ENCODE results near the gene STRADA. TPM values are rescaled to one million over a fixed set of nuclear protein-coding genes. Genes with fewer than 3 reads are reported as not detected.

STRADA gene
- total and polyA plus RNA-seq, 2 of the 8 experiments (the other 6 are each of a cell fraction or from before 2014, with no cell fraction given): 35.6 to 43.3 TPM

DNA sequence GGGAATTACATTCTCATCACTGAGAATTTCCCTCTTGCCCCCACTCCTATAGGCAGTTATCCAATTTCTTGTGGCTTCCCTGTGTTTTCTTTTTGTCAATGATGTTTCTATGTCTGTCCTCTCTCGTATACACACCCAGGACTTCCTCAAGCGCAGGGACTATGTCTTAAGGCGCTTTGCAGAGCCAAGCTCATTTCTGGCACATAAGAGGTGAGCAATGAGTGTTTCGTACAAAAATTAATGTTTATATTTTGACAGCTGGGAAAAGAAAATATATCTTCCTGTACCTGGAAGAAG lies 33.3 kb upstream of the STRADA start:
- Histone ChIP-seq H4K91ac (replicated peaks; ENCODE audit: insufficient read length, low read length) (peak overlapping the region; percentile 15), H3K14ac (ENCODE audit: insufficient read length) (no peak overlapping the region), H2BK20ac (ENCODE audit: low read length) (no peak overlapping the region), H4K20me1 (replicated peaks in 1 of 2; ENCODE audit: control insufficient read depth in 1 of 2, insufficient read depth in 2 of 2, low read length in 2 of 2) (peaks cover 8 to 11% of the 10 kb centered on the region in 2 experiments), H3K36me3 (ENCODE audit: control insufficient read depth in 2 of 4, insufficient read depth in 4 of 4, low read length in 3 of 4) (peaks cover 3 to 21% (median 8%) of the 10 kb centered on the region in 4 experiments; a peak in 6 of 8 replicates), H3K4me2 (ENCODE audit: insufficient read depth in 1 of 2, low read depth in 2 of 2, low read length in 2 of 2) (peak overlapping the region; percentile 89 to 98), H3K27ac (ENCODE audit: low read depth, low read length) (peak overlapping the region; percentile 81), H3K9me3 (ENCODE audit: insufficient read depth in 2 of 2, low read depth in 1 of 2, low read length in 1 of 2) (no peaks in the 10 kb centered on the region), H3K4me1 (replicated peaks in 1 of 4; ENCODE audit: control insufficient read depth in 3 of 4, insufficient read depth in 4 of 4, low read length in 3 of 4) (no peaks in the 10 kb centered on the region; a peak in 2 of 7 replicates), H3K9ac (replicated peaks in 1 of 4; ENCODE audit: extremely low read depth in 1 of 4, low read depth in 3 of 4, low read length in 3 of 4) (peak overlapping the region; percentile 74 to 99 (median 98)), H2AFZ (ENCODE audit: low read length) (no peak overlapping the region), H2BK5ac (ENCODE audit: low read depth, low read length) (peak overlapping the region; percentile 88; the same call in 1 of the 2 replicates), H3K27me3 (replicated peaks in 1 of 4; ENCODE audit: control insufficient read depth in 3 of 4, extremely low read depth in 1 of 4, insufficient read depth in 3 of 4, low read length in 3 of 4) (no peaks in the 10 kb centered on the region), H3K4me3 (ENCODE audit: extremely low read depth in 1 of 4, insufficient read depth in 2 of 4, low read depth in 3 of 4, low read length in 4 of 4) (peak overlapping the region; percentile 84 to 97 (median 94)), H4K5ac (ENCODE audit: insufficient read length, low read depth, low read length) (no peak overlapping the region), H3K23ac (ENCODE audit: insufficient read length) (no peak overlapping the region), H3K23me2 (ENCODE audit: low read depth, low read length) (peaks cover 11% of the 10 kb centered on the region), H2BK120ac (replicated peaks; ENCODE audit: low read depth, low read length) (no peak overlapping the region), H3K79me1 (ENCODE audit: low read depth, low read length) (no peaks in the 10 kb centered on the region; the same call in 1 of the 2 replicates), H2AK5ac (ENCODE audit: low read depth, low read length) (no peak overlapping the region), H3K18ac (ENCODE audit: extremely low read depth, low read length) (no peak overlapping the region), H4K8ac (ENCODE audit: extremely low read depth, insufficient read depth, low read length) (no peak overlapping the region), H3K4ac (replicated peaks; ENCODE audit: insufficient read length, low read depth, low read length) (no peak overlapping the region), H2BK15ac (ENCODE audit: low read length) (no peak overlapping the region), H3K79me2 (ENCODE audit: control insufficient read depth in 1 of 2, insufficient read depth in 2 of 2, low read length in 2 of 2) (peaks cover 71 to 90% of the 10 kb centered on the region in 2 experiments), H2BK12ac (ENCODE audit: low read depth, low read length) (no peak overlapping the region), H3K56ac (replicated peaks; ENCODE audit: insufficient read length, low read depth, low read length) (peak overlapping the region; percentile 42)
- DNase-seq (ENCODE audit: low read depth in 1 of 2, low spot score in 2 of 2) (no peak), FAIRE-seq (no peak)
- CTCF ChIA-PET (ENCODE audit: partially characterized antibody): interaction anchor here (0.6 to 1.6 kb wide), 6 partner anchors 9 to 82 kb away, joined by 3 to 10 read pairs (median 4); no protein-coding TSS in a partner anchor
- TF ChIP-seq POU5F1 (IDR thresholded peaks at IDR 0.05; ENCODE audit: low read depth, low read length): no peak
- TF ChIP-seq, protein P1, sequence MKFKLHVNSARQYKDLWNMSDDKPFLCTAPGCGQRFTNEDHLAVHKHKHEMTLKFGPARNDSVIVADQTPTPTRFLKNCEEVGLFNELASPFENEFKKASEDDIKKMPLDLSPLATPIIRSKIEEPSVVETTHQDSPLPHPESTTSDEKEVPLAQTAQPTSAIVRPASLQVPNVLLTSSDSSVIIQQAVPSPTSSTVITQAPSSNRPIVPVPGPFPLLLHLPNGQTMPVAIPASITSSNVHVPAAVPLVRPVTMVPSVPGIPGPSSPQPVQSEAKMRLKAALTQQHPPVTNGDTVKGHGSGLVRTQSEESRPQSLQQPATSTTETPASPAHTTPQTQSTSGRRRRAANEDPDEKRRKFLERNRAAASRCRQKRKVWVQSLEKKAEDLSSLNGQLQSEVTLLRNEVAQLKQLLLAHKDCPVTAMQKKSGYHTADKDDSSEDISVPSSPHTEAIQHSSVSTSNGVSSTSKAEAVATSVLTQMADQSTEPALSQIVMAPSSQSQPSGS (IDR thresholded peaks at IDR 0.05; ENCODE audit: low read length): no peak
- TF ChIP-seq, protein P2, sequence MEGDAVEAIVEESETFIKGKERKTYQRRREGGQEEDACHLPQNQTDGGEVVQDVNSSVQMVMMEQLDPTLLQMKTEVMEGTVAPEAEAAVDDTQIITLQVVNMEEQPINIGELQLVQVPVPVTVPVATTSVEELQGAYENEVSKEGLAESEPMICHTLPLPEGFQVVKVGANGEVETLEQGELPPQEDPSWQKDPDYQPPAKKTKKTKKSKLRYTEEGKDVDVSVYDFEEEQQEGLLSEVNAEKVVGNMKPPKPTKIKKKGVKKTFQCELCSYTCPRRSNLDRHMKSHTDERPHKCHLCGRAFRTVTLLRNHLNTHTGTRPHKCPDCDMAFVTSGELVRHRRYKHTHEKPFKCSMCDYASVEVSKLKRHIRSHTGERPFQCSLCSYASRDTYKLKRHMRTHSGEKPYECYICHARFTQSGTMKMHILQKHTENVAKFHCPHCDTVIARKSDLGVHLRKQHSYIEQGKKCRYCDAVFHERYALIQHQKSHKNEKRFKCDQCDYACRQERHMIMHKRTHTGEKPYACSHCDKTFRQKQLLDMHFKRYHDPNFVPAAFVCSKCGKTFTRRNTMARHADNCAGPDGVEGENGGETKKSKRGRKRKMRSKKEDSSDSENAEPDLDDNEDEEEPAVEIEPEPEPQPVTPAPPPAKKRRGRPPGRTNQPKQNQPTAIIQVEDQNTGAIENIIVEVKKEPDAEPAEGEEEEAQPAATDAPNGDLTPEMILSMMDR (IDR thresholded peaks at IDR 0.05; ENCODE audit: control extremely low read depth in 1 of 3, insufficient read depth in 1 of 3, low read depth in 1 of 3, low read length in 3 of 3): no peak
- no peak for TF ChIP-seq RBBP5 (IDR thresholded peaks at IDR 0.05; ENCODE audit: borderline replicate concordance, low read depth, low read length)
- TF ChIP-seq NRF1 (IDR thresholded peaks at IDR 0.05; ENCODE audit: low read depth, low read length): no peak
- no peak for TF ChIP-seq BCL11A (IDR thresholded peaks at IDR 0.05; ENCODE audit: low read depth in 2 of 2, low read length in 2 of 2)
- no peak for TF ChIP-seq FOSL1 (IDR thresholded peaks at IDR 0.05; ENCODE audit: insufficient read depth, low read depth, low read length)
- TF ChIP-seq EZH2 (IDR thresholded peaks at IDR 0.05; ENCODE audit: low read depth, low read length, severe bottlenecking): no peak
- no peak for TF ChIP-seq ZNF274 (IDR thresholded peaks at IDR 0.05; ENCODE audit: borderline replicate concordance, extremely low read depth, low read length)
- 16% methylated on average over 4 of the region's 4 CpGs; no CpG with 5 or more reads in 1 of the 2 experiments for WGBS, 2 experiments (ENCODE audit: extremely low coverage in 1 of 2, insufficient coverage in 1 of 2, insufficient read length in 1 of 2, insufficient replicate concordance in 2 of 2, low coverage in 1 of 2, low lambda C conversion rate in 2 of 2, missing lambda C conversion rate in 1 of 2)
- POLR2A ChIA-PET (ENCODE audit: partially characterized antibody): interaction anchor here (0.6 to 24.4 kb wide), 13 partner anchors 11 to 724 kb away, joined by 3 to 481 read pairs (median 5); partner anchors contain the start of genes FTSJ3, LIMD2, MAP3K3 and PSMC5

Measured in H1 (cell line).